HG02852 (cell line): ENCODE results near the gene CRTC3.

Source experiments
- ATAC-seq: cut with Tn5 transposase; IDR thresholded peaks from one replicate; pipeline ENCODE4 v1.9.1; 2021; ENCODE audit warnings: mild to moderate bottlenecking, moderate library complexity; ENCODE audit not compliant: unreplicated experiment

CRTC3 gene

DNA sequence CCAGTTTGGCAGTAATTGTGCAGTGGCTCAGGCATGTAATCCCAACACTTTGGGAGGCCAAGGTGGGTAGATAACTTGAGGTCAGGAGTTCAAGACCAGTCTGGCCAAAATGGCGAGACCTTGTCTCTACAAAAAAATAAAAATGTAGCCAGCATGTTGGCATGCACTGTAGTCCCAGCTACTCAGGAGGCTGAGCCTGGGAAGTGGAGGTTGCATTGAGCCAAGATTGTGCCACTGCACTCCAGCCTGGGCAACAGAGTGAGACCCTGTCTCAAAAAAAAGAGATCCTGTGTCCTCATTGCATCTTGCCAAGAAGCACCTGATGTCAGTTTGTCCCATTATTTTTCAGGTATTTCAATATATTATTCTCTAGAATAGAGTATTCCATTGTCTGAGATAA lies 61.8 kb downstream of the CRTC3 start:
- ATAC-seq = no peak

DNA sequence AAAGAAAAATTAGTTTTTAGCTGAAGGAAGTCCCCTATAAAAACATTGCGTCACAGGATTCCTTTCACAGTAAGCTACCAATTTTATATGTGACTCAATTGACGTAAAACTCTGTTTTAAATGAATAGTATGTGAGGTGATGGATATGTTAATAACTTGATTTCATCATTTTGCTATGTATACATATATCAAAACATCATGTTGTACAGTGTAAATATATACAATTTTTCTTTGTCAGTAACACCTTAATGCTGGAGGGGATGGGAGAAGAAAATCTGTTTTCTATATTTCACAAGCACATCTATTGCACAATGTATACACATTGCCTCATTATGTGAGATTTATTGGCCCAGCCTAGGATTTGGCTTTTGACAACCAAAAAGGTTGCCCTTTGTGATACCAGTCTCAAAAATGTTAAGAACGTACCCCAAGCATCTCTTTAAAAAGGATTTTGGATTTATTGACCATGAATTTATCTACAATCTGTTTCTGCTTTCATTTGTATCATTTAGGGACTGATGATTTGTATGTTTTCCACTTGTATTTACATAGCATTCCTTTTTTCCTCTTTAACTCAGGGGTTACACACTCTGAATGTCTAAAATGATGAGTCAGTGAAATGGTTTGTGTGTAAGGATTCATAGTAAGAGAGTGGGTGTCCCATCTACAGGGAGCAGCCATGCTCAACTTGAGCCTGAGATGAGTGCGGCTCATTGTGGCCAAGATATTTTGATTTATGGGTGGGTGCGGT lies 62.6 kb downstream of the CRTC3 start:
- ATAC-seq = no peak

DNA sequence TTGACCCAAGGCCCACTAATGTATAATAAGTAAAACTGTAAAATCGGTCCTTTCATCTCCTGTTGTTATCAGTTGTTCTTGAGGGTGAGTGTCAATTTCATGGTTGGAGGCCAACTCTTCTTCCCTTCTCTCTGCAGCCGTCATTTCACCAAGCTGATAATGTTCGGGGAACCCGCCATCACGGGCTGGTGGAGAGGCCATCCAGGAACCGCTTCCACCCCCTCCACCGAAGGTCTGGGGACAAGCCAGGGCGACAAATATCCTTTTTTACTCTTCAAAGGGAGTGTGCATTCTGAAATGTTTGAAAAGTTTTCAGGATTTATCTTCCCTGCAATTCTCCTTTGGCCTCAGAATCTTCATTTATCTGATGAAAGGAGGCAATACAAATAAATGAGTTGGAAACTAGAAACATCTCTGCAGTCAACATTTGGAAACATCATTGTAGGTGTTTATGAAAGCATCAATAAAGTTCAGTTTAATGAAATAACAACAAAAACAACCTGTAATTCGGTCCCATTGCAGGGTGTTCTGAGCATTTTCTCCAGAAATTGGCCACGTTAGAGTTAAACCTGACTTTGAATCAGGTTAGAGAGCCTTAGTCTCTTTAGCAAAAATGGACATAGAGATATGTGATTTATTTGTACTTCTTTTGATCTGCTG lies 63.9 kb downstream of the CRTC3 start:
- no peak for ATAC-seq

DNA sequence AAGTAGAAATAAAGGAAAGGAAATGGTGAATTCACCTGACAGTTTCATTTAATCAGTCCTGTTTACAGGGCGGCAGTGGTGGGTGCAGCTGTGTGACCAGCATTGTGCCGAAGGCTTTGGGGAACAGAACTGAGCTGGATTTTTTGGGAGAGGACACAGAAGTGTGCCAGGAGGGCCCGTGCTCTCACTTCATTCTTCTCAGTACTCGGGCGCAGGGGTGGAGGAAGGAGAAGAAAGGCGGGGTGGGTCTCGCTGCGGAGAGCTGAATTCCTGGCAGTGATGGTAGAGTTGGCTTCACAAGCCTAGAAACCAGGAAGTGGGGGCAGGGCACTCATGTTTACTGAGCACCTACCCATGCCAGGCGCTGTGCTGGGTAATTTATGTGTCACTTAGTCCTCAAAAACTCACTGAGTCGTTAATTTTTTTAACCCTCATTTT lies 64.6 kb downstream of the CRTC3 start:
- no peak for ATAC-seq

DNA sequence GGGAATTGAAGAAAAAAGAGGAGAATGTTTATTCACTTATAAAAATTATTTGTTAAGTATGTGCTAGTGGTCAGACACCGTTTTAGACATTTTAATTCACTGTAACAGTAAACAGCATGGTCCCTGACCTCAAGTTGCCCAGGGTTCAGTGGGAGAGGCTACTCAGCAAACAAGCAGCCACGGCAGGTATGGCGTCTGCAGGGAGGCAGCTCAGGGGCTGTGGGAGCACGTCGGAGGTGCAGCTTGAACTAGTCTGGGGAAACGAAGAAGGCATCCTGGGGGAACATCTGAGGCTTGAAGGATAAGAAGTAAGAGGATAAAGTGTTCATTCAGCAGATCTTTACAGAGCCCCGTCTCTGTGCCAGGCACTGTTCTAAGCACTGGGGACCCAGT lies 66.0 kb downstream of the CRTC3 start:
- no peak for ATAC-seq

DNA sequence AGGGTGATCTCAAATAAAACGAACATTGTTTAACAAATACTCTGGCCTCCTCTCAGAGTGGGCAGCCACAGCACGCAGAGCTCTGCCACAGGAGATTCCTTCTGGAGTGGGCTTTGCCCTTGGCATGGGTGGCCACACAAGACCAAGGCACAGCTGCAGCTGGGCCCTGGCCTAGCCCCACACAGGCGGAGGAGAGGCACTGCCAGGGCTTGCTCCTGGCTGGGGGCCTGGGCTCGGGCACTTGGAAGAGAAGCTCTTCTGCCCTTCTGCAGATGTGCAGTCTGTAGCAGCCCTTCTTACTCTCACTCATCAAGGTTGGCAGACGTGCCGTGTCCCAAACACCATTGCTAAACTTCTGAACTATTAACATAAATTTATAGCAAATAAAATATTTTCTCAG lies 67.2 kb downstream of the CRTC3 start:
- ATAC-seq = no peak

DNA sequence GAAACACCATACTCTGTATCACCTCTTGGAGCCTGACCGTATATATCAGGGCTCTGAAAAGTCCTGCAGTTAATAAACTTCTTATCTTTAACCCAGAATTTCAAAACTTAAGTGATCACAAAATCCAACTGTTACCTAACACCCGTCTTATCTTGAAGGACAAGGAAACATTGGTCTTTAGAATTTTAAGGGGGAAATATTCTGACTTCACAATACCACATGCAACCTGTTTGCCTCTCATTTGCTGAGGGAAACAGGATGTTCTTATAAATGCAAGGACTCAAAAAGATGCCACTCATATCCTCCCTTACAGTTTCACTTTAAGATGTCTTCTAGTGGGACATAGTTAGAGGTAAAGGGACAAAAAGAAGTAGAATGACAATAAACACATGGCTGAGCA lies 67.9 kb downstream of the CRTC3 start:
- peak; percentile 40 for ATAC-seq

DNA sequence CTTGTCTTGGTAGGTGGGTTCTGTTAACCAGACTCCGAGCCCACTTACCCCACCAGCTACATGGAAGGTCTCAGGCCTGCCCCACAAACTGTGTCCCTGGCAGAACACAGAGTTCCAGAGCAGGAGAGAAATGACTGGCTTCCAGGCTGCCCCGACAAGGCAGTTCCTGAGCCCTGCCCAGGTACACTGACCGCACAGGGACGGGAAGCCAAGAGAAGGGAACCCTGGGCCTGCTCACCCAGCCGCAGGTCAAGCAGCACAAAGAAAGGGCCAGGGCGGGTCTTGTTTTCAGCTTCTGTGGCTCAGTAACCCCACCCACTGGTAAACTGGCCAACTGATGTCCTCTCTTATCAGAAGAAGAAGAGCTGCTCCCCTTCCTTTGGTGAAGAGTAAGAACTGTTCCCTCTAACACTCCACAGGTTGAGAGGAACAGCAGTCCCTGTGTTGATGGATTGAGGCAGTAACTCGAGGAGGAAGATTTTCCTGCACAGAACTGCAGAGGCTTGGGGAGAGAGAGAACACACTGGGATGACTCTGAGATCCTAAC lies 68.4 kb downstream of the CRTC3 start:
- ATAC-seq = peak; percentile 35

DNA sequence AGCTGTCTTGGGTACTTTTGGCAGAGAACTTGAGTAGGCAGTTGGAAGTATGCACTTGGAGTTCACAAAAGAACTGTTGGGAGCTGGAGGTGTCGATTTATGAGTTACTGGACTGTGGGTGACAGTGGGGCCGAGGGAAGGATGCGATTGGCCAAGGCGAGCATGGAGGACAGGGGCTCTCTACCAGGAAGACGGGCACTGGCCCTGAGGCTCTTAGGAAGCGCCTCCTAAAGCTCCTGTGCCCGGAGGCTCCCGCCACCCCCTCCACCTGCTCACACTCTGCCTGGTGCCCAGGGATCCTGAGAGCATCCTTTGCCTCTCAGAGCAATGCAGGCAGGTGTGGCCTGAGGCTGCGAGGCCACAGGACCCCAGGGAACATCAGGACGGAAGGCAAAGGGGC lies 69.0 kb downstream of the CRTC3 start:
- no peak for ATAC-seq

DNA sequence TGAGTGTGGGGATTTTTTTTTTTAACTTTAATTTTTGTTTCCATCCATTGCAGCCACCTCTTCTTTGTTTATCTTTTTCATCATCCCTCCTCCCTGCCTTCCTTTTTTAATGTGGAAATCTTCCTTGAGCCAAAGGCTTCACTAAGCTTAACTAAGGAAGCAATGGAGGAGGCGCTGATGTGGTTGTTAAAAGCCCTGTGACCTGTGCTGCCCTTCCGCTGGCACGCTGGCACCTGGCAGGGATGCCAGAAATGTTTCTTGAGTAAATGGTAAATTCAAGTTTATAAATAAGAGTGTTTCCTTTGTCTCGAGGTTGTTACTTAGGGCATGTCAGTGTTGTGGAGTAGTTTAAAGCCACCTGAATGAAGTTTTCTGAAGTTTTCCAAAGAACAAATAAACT lies 69.4 kb downstream of the CRTC3 start:
- no peak for ATAC-seq

DNA sequence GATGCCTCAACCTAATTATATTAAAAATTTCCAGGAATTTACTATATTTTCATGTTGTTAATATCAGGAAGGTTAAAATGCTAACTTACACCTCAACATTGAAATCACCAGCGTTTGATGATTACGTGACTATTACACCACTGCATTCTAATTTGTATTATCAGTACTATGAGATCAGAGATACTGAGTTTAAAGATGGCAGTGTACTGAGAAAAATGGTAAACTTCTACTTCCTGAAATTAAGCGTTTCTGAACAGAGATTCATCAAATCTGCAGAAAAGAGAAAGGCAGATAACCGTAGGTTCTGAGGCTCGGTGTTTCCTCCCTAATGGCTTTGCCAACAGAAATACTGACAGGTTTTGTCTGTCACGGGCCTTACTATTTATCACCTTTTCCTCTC lies 69.9 kb downstream of the CRTC3 start:
- ATAC-seq = no peak

DNA sequence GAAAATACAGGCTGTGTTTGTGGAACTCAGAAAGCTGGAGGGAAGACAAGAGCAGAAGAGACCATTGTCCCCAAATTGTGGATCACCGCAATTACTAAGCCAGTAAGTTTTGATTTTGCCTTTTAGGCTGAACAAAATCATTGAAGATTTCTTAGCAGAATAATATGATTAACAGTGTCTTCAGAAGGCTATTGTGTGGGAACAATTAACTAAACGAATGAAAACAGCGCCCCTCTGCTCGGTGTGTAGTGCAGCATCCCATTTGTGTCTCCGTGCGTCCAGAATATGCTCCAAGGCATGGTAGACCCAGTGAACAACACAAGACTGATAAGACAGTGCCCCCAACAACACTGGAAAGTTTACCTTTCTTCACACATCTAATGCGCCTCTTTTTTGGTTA lies 71.2 kb downstream of the CRTC3 start:
- ATAC-seq = no peak

DNA sequence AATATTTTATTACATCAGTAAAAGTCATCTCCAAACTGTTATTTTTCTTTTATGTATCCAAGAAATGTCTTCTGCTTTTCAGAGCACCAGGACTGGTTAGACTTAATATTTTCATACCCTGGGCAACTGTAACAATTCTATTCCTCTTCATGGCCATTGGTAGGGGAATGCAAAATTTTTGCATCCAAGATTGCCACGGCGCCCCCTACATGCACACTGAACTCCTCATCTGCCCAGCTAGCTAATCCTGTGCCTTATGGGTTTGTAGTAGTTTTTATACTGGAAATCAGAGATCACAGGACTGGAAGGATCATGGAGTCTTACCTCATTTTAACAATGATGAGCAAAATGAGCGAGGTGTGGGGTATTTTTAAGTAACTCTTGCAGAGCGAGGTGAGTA lies 74.2 kb downstream of the CRTC3 start:
- ATAC-seq = no peak

DNA sequence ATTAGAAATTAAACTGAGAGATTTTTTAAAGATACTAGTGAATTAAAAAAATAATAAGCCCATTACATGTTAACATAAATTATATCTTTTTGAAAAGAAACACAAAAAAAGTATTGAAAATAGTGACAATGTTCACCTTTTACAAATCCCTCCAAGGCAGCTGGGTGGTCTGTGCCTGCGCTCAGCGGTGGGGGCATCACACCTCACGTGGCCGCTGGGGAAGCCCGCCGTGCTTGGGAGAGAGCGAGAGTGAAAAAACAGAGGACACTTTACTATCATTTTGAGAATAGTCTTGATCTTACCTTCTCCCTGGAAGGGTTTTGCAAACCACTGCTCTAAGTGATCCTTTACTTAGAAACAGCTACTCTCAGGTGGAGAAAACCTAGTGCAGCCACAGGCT lies 76.9 kb downstream of the CRTC3 start:
- no peak for ATAC-seq

DNA sequence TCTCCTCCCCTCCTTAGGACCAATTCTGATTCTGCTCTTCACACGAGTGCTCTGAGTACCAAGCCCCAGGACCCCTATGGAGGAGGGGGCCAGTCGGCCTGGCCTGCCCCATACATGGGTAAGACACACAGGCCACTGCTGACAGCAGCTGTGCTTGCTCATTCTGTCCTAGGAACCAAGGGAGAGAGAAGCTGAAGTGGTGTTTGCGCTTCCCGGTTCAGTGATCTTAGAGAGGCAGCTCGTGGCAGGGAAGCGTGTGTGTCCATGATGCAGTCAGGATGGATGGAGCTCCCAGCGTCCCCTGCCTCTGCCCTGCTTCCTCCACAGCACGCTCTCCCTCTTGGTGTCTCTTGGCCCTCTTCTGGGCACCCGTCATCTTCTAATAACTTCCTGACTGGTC lies 77.6 kb downstream of the CRTC3 start:
- no peak for ATAC-seq

DNA sequence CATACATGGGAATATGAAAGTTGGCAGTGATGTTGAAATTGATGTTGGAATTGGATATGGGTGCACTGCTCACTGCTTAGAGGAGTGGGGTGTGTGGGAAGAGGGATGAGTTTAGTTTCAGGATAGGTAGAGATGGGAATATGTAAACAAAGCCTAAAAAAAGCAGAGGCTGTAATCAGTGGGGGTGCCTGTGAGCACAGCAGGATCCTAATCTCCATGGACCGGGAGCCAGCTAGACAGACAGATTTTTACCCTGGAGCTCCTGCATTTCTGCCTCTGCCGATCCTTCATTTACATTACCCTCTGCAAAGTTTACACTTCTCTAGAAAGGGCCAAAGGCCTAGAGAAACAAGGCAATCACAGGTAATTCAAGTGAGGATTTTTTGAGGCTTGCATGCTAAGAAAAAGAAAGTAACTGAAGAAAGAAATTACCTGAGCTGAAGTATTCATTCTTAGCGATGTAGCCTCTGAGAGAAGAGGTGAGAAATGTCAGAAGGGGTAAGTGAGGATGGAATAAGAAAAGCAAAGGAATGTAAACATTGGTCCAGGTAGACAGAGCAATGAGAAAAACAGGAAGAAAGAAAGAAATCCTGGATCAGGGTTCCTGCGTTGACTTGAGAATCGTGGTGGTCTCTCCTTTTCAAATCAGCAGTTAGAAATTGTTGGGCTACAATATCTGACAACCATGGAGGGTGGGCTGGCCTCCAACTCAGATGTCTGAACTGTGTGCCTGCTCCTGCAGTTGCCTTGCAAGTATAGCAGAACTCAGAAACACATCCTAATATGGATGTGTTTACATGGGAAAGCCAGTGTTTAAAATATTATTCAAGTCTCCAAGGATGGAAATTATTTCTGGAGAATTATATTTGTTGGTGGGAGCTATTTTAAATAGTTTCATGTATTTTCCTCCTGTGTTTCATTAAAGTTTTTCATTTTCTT lies 79.8 kb downstream of the CRTC3 start:
- ATAC-seq = no peak

DNA sequence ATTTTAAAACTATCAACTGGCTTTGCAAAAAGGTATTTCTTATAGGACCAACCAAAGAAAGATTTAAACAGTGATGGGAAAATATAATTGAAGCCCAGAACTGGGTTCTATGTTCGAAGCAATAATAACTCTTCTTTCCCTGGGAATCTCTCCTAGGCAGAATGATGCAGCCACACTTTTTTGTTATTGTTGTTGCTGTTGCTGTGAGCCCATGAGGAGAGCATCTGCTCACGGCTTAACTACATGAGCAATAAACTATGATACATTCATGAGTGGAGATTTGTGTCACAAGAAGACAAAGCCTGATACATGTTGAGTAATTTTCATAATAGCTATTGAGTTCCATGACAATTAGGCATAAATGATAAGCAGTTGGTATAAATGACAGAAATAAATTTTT lies 80.5 kb downstream of the CRTC3 start:
- no peak for ATAC-seq

DNA sequence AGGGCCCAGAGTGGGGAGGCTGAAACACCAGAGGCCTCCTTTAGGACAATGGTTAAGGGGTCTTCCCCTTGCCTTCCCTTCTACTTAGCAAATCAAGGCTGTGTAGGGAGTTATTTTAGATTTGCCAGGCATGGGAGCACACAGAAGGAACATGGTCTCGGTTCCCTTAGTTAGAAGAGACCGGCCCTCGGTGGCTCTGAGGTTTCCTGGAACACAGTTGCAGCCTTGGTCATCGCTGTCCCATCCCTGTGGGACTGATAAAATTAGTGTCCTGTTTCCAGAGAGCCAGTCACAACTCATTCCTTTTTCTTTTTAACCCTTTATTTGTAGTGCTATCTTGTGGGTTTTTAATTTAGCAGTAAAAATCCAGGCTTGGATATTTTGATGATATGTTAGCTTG lies 81.4 kb downstream of the CRTC3 start:
- ATAC-seq = no peak

DNA sequence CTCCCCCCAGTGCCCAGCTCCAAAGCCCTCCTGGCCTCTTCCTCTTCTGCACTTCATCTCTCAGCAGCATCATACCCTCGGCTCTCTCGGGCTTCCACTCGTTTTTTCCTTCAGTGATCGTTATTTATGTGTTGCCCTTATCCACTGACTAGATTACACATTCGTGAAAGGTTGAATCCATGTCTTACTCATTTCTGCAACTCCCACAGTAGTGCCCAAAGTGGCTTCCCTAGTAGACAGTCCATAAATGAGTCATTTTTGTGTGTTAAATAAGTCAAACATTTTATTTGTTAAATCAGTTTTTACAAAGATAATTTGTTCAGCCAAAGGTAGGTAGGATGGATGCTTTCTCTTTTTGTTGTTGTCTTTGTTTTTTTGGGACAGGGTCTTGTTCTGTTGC lies 87.4 kb downstream of the CRTC3 start:
- ATAC-seq = no peak

DNA sequence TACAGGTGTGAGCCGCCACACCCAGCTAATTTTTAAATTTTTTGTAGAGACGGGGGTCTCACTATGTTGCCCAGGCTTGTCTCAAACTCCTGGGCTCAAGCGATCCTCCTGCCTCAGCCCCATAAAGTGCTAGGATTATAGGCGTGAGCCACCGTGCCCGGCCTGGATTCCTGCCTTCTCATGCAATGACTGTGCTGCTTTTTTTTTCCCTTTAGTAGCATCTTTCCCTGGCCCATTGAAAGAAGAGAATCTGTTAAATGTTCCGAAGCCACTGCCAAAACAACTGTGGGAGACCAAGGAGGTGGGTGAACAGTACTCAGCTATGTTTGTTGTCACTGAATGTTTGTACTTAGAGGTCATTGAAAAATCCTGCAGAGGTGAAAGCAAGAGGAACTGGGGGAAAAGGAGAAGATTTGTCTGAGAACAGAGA lies 88.0 kb downstream of the CRTC3 start:
- no peak for ATAC-seq
